Fibroblast of lung (primary cell): ENCODE measurements around the gene SNX20.

Experiments
- EZH2 ChIP-seq: IDR thresholded peaks from 2 replicates; pipeline ENCODE4 v1.5.1; 2012; ENCODE audit warnings: low read length, control low read depth, mild to moderate bottlenecking; ENCODE audit errors: missing control alignments
- TF ChIP-seq, protein P1 (sequence below), 2 donors: IDR thresholded peaks in 1 of 2; conservative IDR thresholded peaks in 1 of 2; 1 replicate in 1 of 2; 2 replicates in 1 of 2; pipeline ENCODE4 v1.5.1; 2011 to 2012; ENCODE audit warnings: low read length in 2 of 2, control low read depth in 1 of 2, inconsistent platforms in 1 of 2, low read depth in 1 of 2, mild to moderate bottlenecking in 1 of 2

DNA sequence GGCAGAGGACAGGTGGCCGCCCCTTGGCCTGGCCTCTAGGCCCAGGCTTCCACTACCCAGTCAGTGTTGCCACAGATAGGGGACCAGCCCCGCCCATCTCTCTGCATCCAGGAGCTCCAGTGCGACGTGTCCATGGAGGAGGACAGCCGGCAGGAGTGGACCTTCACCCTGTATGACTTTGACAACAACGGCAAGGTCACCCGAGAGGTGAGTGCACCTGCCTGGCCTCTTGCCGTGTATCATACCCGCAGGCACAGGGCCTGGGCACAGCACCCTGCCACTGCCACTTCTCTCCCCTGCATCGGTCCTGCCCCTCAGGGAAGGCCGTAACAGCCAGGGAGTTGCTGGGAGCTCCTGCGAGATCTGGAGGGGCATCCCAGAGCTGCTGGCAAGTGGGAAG is 55.7 kb downstream of the SNX20 start:
- no peak for TF ChIP-seq EZH2
- TF ChIP-seq, protein P1, sequence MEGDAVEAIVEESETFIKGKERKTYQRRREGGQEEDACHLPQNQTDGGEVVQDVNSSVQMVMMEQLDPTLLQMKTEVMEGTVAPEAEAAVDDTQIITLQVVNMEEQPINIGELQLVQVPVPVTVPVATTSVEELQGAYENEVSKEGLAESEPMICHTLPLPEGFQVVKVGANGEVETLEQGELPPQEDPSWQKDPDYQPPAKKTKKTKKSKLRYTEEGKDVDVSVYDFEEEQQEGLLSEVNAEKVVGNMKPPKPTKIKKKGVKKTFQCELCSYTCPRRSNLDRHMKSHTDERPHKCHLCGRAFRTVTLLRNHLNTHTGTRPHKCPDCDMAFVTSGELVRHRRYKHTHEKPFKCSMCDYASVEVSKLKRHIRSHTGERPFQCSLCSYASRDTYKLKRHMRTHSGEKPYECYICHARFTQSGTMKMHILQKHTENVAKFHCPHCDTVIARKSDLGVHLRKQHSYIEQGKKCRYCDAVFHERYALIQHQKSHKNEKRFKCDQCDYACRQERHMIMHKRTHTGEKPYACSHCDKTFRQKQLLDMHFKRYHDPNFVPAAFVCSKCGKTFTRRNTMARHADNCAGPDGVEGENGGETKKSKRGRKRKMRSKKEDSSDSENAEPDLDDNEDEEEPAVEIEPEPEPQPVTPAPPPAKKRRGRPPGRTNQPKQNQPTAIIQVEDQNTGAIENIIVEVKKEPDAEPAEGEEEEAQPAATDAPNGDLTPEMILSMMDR (conservative IDR thresholded peaks at IDR 0.05 in 1 of 2, IDR thresholded peaks at IDR 0.05 in 1 of 2; ENCODE audit: low read depth in 1 of 2, low read length in 2 of 2), result no peak
